ENCODE measurements around the gene ABCC5.
A peak's percentile ranks its signal among the peaks of the same experiment; 100 is the strongest.
"Not testable (repeated sequence)": the region's sequence is repeated elsewhere in the genome, so short reads cannot be mapped to it uniquely, and the experiment has no call there.

Gene ABCC5

GRCh38 chr3:184017672-184018423 is at the start of gene ABCC5:
Gene ABCC5, minus strand, starts transcription at chr3:184017884. Its CDS starts 3,492 bp downstream, at chr3:184014392.
- DNase-seq (ENCODE audit: low read depth): peak; percentile 62

DNA sequence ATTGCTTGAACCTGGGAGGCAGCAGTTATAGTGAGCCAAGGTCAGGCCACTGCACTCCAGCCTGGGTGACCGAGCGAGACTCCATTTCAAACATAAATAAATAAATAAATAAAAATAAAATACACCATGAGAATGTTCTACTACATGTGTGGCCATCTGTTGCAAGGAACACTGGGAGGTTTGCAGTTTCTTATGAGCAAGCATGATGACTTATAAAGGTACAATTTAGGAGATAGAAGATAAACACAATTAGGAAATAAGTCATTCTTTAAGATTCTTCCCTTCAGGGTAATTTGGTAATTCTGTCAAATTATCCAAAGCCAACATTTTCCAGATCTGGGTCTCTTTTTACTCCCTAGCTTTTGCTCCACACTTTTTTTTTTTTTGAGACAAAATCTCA is 48.5 kb upstream of the ABCC5 start:
- DNase-seq (ENCODE audit: low read depth): no peak

DNA sequence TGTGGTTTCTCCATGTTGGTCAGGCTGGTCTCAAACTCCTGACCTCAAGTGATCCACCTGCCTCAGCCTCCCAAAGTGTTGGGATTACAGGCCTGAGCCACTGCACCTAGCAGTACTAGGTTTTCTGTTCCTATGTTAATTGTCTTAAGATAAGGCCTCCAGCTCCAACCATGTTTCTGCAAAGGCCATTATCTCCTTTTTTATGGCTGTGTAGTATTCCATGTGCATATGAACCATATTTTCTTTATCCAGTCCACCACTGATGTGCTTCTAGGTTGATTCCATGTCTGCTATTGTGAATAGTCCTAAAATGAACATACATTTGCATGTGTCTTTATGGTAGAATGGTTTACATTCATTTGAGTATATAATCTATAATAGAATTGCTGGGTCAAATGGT is 45.0 kb upstream of the ABCC5 start:
- no peak for DNase-seq (ENCODE audit: low read depth)

- DNase-seq (ENCODE audit: low read depth): no peak
These were observed 41.7 kb upstream of the ABCC5 start for GRCh38 chr3:184059424-184059823.

DNA sequence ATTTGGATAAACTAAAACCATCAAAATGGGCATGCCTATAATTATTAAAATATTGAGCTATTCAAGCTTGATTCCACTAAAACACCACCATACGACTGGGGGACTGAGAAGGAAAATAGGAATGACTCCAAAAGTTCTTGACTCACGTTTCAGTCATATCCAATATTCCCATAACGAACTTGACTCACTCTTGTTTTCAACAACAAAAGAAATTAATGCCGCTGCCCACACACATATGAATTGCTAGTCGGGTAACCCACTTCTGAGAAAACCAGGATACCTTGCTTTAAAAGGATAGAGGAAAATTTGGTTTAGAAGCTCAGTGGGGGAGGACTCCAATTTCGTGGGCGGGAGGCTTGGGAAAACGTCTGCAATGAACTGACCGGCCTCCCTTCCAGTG is 40.3 kb upstream of the ABCC5 start:
- DNase-seq (ENCODE audit: low read depth): no peak

- no peak for DNase-seq (ENCODE audit: low read depth)
These were observed 35.1 kb upstream of the ABCC5 start, which contains the start of gene HTR3C for GRCh38 chr3:184052767-184053166. Gene HTR3C, plus strand, starts transcription at chr3:184053047. Its CDS starts 34 bp downstream, at chr3:184053081.

DNA sequence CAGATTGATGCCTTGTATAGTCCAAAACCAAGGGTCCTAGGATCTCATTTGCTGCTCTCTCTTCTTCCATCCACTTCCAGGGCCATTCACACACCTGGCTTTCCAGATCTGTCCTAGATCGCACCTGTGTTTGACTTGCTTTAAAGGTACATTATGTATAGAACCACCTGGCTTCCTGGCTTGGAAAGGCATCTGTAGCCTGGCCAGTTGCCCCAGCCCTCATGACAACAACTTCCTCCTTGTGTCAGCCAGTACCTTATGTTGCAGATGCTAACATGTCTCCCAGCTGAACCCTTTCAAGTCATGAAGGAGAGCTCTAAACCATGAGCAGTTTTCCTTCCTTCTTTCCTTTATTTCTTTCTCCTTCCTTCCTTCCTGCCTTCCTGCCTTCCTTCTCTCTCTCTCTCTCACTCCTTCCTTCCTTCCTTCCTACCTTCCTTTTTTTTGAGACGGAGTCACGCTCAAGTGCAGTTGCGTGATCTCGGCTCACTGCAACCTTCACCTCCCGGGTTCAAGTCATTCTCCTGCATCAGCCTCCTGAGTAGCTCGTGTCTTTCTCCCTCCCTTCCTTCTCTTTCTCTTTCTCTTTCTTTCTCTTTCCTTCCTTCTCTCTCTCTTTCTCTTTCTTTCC is 32.6 kb upstream of the ABCC5 start:
- no peak for DNase-seq (ENCODE audit: low read depth)

DNA sequence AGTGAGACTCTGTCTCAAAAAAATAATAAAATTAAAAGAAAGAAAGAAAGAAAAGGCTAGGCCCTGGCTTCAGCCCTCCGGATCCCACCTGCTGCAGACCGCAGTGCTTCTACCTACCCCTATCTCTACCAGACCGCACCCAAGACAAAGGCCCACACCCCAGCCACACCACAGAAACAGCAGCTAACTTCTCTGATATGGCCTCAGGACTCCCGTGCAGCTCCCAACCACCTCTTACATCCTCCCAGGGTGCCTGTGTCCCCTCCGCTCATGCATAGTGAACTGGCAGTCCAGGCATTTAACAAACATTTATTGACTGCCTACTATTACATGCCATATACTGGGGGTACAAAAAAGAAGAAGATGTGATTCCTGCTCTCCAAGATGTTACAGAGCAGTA is 28.3 kb upstream of the ABCC5 start:
- no peak for DNase-seq (ENCODE audit: low read depth)

- no peak for DNase-seq (ENCODE audit: low read depth)
These were observed 24.9 kb upstream of the ABCC5 start for GRCh38 chr3:184042617-184043016.

DNA sequence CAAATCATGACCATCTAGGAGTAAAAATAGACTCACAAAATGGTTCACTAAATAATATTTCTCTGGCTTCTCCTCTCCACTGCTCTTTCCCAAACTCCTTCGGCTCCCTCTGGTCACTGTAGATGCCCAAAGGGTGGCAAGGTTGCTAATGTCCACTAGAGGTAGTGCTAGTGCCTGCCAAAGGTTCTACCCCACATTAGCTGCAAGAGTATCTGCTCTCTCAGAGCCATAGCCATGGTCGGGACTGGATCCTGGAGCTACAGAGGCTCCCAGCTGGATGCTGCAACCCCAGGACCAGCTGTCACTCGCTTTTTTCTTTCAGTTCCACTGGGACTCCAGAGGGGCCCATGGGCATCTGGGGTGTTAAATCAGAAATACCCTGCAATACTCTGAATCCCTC is 22.3 kb upstream of the ABCC5 start:
- no peak for DNase-seq (ENCODE audit: low read depth)

DNA sequence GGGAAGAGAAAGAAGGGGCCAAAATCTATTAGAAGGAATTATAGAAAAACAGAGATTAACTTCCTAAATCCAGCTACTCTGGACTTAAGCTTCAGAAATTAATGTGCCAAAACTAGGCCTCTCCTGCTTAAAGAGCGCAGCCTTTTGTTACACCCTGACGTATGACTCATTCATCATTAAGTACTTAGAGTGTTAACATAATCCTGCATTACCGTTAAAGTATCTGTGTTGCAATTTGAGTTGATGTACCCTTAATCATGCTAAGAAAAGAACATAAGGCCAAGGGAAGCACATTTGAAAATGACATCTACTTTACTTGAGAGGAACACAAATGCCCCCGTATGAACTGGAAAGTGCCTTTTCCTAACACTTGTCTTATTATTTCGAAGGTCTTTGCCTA is 21.7 kb upstream of the ABCC5 start:
- no peak for DNase-seq (ENCODE audit: low read depth)

DNA sequence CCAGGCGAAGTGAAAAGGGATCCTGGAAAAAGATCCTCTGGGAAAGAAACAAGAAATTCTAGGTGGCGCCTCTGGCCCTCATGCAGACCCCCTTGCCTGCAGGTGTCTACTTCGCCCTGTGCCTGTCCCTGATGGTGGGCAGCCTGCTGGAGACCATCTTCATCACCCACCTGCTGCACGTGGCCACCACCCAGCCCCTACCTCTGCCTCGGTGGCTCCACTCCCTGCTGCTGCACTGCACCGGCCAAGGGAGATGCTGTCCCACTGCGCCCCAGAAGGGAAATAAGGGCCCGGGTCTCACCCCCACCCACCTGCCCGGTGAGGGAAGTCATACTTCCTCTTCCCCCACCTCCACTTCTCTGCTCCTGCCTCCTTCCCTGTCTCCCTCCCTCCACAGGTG is 20.6 kb upstream of the ABCC5 start:
- not testable (repeated sequence) for DNase-seq (ENCODE audit: low read depth)

DNA sequence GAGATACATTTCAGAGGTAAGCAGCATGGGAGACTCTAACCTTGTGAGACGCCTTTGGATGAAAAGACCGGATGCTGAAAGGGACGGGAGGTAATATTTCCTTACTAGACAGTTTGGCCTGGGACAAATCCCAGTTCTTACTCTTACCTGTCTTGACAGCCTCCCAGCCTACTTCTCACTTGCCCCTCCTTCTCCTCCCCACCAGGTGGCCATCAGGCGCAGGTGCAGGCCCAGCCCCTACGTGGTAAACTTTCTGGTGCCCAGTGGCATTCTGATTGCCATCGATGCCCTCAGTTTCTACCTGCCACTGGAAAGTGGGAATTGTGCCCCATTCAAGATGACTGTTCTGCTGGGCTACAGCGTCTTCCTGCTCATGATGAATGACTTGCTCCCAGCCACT is 20.1 kb upstream of the ABCC5 start:
- no peak for DNase-seq (ENCODE audit: low read depth)

DNA sequence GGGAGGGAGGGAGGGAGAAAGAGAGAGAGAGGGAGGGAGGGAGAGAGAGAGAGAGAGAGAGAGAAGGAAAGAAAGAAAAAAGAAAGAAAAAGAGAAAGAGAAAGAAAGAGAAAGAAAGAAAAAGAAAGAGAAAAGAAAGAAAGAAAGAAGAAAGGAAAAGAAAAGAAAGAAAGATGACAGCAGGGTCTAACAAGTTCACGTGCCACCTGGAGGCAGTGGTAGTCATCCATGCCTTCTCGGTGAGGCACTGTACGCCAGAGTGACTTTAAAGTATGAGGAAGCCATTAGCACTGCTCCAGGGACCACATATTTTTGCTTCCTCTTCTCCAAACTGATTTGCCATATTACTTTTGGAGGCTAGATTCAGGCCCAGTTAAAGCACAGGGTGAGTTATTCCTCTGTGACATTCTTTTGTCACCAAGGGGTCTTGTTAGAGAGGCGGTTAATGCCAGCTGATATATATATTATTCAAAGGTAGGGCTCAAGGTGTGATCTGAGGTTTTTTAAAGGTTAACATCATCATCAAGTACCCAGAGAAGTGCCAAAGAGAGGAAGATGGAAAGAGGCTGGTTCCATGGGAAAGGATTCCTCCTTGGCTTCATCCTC is 13.6 kb upstream of the ABCC5 start, which contains the start of gene HTR3D:
HTR3D (plus strand) TSS at position 556 of the 606 bp plus-strand sequence; CDS start at position 556, 0 bp downstream.
- DNase-seq (ENCODE audit: low read depth): no peak

DNA sequence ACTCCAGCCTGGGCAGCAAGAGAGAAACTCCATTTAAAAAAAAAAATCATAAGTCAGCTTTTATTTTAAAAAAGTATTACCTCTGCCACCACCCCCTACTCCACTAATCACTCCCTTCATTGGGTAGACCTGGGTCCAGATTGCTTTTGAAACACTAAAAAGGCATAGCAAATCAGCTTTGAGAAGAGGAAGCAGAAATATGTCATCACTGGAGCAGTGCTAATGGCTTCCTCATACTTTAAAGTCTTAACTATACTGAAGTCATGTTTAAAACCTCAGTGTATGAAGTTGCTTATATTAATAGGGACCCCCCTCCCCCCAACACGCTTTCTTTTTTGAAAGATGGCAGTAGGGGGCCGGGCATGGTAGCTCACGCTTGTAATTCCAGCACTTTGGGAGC is 12.9 kb upstream of the ABCC5 start:
- no peak for DNase-seq (ENCODE audit: low read depth)

DNA sequence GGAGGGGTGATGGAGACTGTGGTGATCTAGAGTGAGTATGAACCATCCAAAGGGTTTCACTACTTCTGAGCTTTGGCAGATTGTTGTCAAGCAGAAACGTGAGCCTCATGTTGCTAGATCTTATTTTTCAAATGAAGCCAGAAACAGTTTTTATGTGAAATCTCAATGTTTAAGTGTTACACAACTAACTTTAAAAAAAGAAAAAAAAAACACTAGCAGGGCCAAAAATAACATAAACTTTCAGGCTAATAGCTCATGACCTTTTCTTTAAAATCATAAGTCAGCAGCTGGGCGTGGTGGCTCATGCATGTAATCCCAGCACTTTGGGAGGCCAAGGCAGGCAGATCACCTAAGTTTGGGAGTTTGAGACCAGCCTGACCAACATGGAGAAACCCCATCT is 11.8 kb upstream of the ABCC5 start:
- no peak for DNase-seq (ENCODE audit: low read depth)

DNA sequence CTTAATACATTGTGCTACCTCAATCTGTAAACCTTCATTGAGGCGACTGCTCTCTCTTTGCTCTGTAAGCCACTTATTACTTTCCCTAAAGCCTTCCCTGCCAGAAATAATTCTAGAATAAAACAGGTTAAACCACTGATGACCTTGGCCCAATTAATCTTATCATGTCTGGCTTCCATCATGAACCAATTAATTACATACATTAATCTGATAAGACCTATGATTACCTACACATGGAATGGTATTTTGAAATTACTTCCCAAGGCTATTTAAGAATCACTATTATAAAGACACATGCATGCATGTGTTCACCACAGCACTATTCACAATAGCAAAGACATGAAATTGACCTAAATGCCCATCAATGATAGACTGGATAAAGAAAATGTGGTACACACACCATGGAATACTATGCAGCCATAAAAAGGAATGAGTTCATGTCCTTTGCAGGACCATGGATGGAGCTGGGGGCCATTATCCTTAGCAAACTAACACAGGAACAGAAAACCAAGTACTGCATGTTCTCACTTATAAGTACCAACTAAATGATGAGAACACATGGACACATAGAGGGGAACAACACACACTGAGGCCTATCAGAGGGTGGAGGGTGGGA is 10.7 kb upstream of the ABCC5 start:
- not testable (repeated sequence) for DNase-seq (ENCODE audit: low read depth)

- DNase-seq (ENCODE audit: low read depth): not testable (repeated sequence)
These were observed 7.6 kb upstream of the ABCC5 start for GRCh38 chr3:184025256-184025655.

DNA sequence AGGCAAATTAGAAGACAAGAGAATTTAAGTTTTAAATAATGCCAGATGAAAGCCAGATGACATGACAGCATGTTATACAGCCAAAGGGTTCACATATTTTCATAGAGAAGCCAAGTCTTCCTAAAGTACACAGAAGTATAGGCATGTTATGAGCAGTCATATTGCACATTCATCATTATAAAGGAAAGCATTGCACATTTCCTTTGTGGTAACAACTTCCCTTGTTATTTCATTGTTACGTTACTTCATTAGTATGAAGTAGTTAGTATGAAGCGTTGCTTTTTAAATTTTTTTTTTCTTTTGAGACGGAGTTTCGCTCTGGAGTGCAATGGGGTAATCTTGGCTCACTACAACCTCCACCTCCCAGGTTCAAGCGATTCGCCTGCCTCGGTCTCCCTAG is 4.6 kb upstream of the ABCC5 start:
- no peak for DNase-seq (ENCODE audit: low read depth)

GRCh38 chr3:184018424-184018973 is 815 bp upstream of the ABCC5 start:
- DNase-seq (ENCODE audit: low read depth): no peak

GRCh38 chr3:184016811-184017671 is 643 bp downstream of the ABCC5 start:
- DNase-seq (ENCODE audit: low read depth): peak; percentile 45
